GM21528 (cell line): Measurements from ENCODE around the gene ITGB3BP.
"Not testable (repeated sequence)": the region's sequence is repeated elsewhere in the genome, so short reads cannot be mapped to it uniquely, and the experiment has no call there.

Experiments used
- ATAC-seq: cut with Tn5 transposase; IDR thresholded peaks from one replicate; pipeline ENCODE4 v1.9.1; 2021; ENCODE audit warnings: mild to moderate bottlenecking, moderate library complexity; ENCODE audit not compliant: unreplicated experiment, low FRiP score

Gene ITGB3BP

GRCh38 chr1:63509718-63510117, 13.3 kb downstream of the ITGB3BP start:
- no peak for ATAC-seq

GRCh38 chr1:63506782-63507181, 16.2 kb downstream of the ITGB3BP start:
- ATAC-seq = no peak

GRCh38 chr1:63501256-63501655, 21.8 kb downstream of the ITGB3BP start:
- ATAC-seq = no peak

- no peak for ATAC-seq
These were observed 24.9 kb downstream of the ITGB3BP start for GRCh38 chr1:63498106-63498505.

DNA sequence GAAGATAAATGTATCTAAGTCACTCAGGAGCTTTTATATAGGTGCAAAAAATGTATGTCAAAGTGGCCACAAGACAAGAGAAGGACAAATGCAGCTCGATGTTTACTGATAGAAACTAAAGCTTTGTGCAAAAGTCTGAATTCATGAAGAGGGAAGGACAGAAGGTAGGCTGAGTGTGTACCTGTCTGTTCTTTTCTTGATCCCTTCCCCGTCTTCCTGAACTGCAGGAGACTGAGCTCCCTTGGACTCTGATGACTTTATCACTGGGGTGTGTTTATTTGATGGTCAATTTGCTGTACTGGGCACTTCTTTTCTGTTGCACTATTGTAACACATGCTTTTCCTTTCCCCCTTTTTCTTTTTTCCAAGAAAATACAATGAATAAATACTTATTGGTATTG, 25.4 kb downstream of the ITGB3BP start:
- no peak for ATAC-seq

DNA sequence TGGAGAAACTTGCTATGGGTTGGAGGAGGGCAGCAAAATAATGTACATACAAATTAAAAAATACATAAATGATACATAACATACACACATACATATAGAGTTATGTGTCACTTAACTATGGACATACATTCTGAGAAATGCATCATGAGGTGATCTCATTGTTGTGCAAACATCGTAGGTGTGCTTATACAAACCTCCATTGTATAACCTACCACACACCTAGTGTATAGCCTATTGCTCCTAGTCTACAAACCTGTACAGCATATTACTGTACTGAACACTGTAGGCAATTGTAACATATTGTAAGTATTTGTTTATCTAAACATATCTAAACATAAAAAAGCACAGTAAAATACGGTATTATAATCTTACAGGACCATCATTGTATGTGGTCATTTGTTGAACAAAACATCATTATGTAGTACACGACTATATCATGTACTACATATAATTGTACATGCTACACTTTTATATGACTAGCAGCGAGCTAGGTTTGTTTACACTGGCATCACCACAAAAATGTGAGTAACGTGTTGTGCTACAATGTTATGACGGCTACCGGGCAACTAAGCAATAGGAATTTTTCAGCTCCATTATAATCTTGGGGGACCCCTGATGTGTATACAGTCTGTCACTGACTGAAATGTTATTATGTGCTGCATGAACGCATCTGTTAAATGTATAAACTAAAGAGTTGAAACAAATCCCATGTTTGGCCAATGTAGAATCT, 35.5 kb downstream of the ITGB3BP start:
- ATAC-seq = no peak

- no peak for ATAC-seq
These were observed 36.4 kb downstream of the ITGB3BP start for GRCh38 chr1:63486629-63487028.

- no peak for ATAC-seq
These were observed 43.0 kb downstream of the ITGB3BP start for GRCh38 chr1:63480057-63480456.

GRCh38 chr1:63475761-63476160, 47.3 kb downstream of the ITGB3BP start:
- no peak for ATAC-seq

GRCh38 chr1:63468683-63469082, 54.3 kb downstream of the ITGB3BP start:
- not testable (repeated sequence) for ATAC-seq

- no peak for ATAC-seq
These were observed 56.3 kb downstream of the ITGB3BP start for GRCh38 chr1:63466759-63467158.

DNA sequence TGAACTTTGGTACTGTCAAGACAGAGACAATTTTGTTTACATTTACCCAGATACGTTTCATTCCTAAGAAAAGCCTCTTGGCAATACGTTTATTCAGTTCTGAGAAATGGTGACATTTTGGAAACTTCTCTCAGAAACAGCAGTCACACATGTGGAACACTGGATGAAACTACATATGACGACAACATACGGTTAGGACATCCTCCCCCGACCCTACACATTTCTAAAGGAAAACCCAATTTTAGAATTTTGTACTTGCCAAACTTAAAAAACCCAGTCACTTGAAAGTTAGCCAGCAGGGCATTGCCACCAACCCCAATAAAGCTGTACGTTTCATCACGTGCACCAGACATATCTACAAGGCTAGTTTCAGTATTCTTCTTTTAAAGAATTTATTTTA, 56.8 kb downstream of the ITGB3BP start:
- ATAC-seq = no peak

DNA sequence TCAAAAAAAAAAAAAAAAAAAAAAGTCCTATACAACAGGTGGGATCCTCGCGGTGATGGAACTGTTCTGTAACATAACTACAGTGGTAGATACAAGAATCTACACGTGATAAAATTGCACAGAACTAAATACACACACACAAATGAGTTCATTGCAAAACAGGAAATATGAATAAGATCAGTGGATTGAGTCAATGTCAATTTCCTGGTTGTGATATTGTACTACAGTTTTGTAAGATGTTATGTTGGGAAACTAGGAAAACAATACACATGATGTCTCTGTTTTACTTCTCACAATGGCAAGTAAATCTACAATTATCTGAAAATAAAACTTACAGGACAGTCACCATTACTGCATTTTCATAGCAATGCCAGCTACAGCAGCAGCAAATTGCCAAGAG, 59.8 kb downstream of the ITGB3BP start:
- ATAC-seq = no peak

DNA sequence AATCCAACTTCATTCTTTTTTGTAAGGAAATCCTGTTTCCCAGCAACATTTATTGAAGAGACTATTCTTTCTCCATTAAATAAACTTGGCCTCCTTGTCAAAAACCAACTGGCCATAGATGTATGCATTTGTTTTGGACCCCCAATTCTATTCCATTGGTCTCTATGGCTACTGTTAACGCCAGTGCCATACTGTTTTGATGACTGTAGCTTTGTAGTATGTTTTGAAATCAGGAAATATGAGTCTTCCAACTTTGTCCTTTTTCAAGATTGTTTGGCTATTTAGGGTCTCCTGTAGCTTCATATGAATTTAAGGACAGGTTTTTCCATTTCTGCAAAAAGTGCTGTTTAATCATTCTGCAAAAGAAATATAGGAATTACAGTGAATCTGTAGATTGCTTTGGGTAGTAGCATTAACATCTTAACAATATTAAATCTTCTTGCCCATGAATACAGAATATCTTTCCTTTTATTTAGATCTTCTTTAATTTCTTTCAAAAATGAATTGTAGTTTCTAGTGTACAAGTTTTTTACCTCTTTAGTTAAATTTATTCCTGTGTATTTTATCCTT, 61.3 kb downstream of the ITGB3BP start:
- ATAC-seq = no peak

- ATAC-seq = no peak
These were observed 64.3 kb downstream of the ITGB3BP start for GRCh38 chr1:63458750-63459149.

DNA sequence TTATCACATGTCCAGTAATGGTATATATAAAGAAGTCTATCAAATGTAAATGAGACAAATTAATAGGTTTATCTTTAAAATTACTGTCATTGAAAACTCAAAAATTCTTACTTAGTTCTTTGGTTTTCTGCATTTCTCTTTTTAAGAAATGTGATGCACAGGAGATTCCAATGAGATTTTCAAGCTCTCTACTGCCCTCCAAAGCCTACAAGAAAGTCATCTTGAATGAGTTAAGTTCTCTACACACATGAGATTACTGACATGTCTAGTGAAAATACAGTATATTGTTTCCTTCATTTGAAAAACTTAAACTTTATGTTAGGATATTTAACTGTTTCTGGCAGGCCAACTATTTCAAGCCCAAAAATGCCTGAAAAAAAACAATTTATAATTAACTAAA, 68.8 kb downstream of the ITGB3BP start:
- no peak for ATAC-seq

- ATAC-seq = no peak
These were observed 69.8 kb downstream of the ITGB3BP start for GRCh38 chr1:63453232-63453631.

DNA sequence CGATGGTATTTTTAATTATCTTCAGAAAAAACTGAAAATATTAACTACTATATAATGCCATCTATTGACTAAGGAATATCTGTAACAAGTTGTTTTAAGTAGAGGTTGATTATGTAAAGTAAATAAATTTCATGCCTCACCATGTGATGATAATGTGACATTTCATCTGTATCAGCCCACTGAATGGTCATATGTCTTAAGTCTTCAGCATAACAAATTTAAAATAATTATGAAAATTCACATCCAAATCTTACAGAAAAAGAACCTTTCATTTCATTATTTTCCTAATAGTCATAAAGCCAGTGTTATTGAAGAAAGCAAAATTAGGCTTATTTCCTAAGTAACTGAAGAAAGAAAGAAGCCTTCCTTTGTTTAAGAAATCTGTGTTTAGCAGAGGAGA, 72.6 kb downstream of the ITGB3BP start:
- ATAC-seq = no peak

- no peak for ATAC-seq
These were observed 74.2 kb downstream of the ITGB3BP start for GRCh38 chr1:63448731-63449246.

DNA sequence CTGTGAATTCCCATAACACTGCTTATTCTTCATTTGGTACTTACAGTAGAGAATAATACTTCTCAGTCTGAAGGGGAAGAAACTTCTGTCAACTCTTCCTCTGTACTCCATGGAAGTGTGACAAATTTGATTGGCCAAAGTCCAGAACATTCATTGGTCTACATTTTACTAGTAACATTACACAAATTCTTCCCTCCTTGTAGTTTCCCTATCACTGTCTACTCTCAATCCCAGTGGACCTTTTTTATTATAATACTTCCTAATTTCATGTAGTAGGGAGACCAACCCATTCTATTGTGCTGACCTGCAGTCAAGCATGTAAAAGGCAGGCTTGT, 80.9 kb downstream of the ITGB3BP start:
- no peak for ATAC-seq

DNA sequence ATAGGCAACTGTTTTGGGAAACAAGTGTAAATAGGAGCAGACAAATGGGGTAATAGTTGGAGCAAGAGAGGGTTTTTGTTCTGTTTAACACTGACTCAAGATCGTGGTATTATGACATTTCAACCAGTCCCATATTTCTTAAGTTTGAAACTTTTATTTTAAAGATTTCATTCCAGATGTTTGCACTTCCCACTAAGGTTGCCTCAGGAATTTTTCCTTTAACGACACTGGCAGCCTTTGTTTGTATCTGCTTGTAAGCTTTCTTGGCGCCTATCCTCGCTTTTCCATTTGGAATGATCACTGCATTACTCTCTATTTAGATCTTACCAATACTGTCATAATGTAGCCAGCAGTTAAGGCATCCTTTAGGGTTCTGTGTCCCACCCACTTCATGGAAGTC, 87.9 kb downstream of the ITGB3BP start:
- ATAC-seq = no peak

- no peak for ATAC-seq
These were observed 93.7 kb downstream of the ITGB3BP start for GRCh38 chr1:63429281-63429680.
